HL-60 (cell line): ENCODE results near the gene AMBP.

ENCODE experiments used
- GABPA ChIP-seq: IDR thresholded peaks from 2 replicates; pipeline ENCODE4 v1.6.1; 2012; ENCODE audit warnings: low read depth
- POLR2AphosphoS5 ChIP-seq: IDR thresholded peaks from 2 replicates; pipeline ENCODE4 v1.6.1; 2012; ENCODE audit warnings: low read depth
- REST ChIP-seq: IDR thresholded peaks from 2 replicates; pipeline ENCODE4 v1.6.1; 2012; ENCODE audit warnings: low read depth; ENCODE audit not compliant: insufficient replicate concordance
- SPI1 ChIP-seq: IDR thresholded peaks from 2 replicates; pipeline ENCODE4 v1.6.1; 2012; ENCODE audit warnings: low read depth, mild to moderate bottlenecking, borderline replicate concordance
- TF ChIP-seq, protein P1 (sequence below): IDR thresholded peaks from one replicate; pipeline ENCODE4 v1.5.1; 2011; ENCODE audit warnings: low read length, control low read depth, inconsistent platforms; ENCODE audit not compliant: insufficient read depth

GRCh38 chr9:114035845-114036801, 42.0 kb downstream of the AMBP start:
- TF ChIP-seq, protein P1, sequence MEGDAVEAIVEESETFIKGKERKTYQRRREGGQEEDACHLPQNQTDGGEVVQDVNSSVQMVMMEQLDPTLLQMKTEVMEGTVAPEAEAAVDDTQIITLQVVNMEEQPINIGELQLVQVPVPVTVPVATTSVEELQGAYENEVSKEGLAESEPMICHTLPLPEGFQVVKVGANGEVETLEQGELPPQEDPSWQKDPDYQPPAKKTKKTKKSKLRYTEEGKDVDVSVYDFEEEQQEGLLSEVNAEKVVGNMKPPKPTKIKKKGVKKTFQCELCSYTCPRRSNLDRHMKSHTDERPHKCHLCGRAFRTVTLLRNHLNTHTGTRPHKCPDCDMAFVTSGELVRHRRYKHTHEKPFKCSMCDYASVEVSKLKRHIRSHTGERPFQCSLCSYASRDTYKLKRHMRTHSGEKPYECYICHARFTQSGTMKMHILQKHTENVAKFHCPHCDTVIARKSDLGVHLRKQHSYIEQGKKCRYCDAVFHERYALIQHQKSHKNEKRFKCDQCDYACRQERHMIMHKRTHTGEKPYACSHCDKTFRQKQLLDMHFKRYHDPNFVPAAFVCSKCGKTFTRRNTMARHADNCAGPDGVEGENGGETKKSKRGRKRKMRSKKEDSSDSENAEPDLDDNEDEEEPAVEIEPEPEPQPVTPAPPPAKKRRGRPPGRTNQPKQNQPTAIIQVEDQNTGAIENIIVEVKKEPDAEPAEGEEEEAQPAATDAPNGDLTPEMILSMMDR, result no peak
- TF ChIP-seq REST (no peak), POLR2AphosphoS5 (no peak), SPI1 (no peak), GABPA (no peak)
